Left lobe of liver (tissue), 2 donors: ENCODE results near the gene SPOCK1. TPM values are rescaled to one million over a fixed set of nuclear protein-coding genes. Genes with fewer than 3 reads are reported as not detected.

Experiments used
- ATAC-seq: fragments of 200-7000 bp; cut with Tn5 transposase; one replicate; pipeline ENCODE4 v1.9.1; 2020; ENCODE audit warnings: mild to moderate bottlenecking, moderate library complexity
- DNase-seq: peaks from one replicate; pipeline ENCODE4 v3.0.0-alpha.2; 2020; ENCODE audit warnings: low spot score
- total RNA-seq: library from RNA; stranded (reverse); gene quantifications from one replicate; pipeline ENCODE4 v1.2.1, GENCODE V29; 2021
- donor health status: DM: no; HTN: no; CAD: no; lungs with moderate emphysema.
- donor health status: DM: no; HTN: yes; CAD: no.

SPOCK1 gene
- total RNA-seq, 1 donor from 2014 or later, result 0.40 TPM

DNA sequence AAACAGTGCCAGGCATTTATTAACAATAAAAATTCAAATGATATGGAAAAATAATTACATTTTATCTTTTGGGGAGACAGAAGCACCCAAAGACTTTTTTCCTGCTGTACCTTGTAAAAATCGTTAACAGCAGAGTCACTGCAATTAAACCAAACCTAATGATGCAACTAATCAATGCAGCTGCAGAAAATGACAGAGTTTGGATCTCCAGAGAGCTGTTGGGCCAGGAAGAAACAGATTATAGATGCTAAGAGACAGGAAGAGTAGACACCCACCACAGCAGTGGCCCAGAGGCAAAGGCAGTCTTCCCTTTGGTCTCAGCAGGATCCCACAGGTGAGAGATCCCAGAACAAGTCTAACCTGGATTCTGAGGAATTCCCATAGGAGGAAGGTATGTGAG is 53.0 kb downstream of the SPOCK1 start:
- ATAC-seq (no peak), DNase-seq (no peak)

DNA sequence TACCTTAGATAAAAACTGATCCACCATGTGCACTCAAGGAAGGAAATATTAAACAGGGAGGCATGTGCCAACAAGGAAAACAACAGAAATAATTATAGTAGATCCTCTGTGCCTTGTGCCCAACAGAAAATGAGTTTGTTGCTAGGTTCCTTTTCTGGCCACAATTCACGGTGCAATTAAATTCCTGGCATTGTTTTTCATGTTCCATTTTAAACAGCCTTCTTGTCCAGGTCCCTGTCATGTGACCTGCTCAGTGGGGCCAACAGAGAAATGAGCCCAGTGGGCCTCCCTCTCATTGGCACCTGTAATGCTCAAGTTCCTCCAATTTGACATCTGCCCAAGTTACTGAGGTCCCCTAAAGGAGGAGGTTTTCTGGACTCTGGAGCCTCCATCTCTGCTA is 56.5 kb downstream of the SPOCK1 start:
- ATAC-seq (no peak), DNase-seq (no peak)

DNA sequence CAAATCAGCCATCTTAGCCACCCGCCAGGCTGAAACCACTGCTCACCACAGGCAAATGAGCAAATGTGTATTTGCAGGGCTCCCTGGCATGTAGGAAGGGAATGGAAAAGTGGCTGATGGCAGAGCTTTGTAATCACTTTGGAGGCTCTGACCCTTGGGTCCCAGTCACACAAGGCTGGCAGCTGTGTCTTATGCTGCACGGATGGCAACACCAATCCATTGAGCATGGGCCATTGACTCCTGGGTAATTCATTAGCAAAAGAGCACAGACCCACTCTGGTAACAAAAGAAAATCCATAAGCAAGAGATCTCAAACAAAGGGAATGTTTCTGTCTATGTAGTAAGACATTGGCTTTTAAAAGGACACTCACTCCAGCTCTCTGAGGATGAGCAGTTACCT is 57.6 kb downstream of the SPOCK1 start:
- no peak for ATAC-seq
- DNase-seq, result no peak

DNA sequence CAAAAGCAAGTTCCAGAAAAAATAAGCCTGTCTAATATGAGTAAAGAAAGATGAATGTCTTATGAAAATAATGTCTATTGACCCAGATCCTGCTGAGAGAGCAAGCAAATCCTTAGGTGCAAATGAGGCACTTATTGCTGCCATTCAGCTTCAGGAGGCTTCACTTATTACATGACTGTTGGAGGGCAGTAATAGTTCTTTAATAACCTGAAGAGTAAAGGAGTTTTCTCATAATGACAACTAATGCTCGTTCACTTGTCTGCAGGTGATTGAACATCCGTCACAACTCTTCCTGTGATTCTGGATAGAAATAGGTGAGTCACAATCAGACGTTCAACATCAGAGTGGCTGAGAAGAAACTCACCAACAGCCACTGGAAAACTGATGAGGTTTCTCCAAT is 58.3 kb downstream of the SPOCK1 start:
- ATAC-seq, result no peak
- DNase-seq, result no peak

DNA sequence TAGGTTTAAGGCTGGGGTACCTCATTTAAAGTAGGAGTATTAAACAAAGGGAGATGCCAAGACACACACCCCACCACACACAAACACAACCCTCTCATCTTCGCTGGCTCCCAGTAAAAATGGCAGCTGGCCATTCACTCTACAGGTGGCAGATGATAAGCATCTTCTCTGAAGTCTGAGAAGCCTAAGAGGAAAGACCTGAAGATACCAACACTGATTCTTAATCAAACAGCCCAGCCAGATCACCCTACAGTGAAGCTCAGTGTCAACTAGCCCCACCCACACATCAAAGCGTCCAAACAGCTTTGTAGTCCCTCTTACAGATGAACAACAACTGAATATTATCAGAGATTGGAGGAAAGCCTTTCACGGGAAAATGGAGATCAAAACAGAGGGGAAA is 59.5 kb downstream of the SPOCK1 start:
- ATAC-seq, result no peak
- DNase-seq, result no peak

DNA sequence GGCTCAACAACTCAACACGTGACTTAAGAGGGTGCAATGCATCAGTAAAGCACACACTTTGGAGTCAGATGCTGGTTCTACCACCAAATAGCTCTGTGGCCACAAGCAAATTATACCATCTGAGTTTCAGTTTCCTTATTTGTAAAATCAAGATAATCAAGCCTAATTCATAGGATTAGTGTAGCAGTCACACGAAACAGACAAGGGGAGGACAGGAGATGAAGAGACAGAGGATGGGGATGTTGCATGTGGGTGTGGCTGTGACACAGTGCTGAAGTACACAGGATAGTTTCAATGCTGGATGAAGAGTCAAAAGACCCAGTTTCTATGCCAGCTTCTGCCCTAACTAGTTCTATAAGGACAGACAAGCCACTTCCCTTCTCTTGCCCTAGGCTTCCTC is 60.2 kb downstream of the SPOCK1 start:
- no peak for DNase-seq
- ATAC-seq, result no peak

DNA sequence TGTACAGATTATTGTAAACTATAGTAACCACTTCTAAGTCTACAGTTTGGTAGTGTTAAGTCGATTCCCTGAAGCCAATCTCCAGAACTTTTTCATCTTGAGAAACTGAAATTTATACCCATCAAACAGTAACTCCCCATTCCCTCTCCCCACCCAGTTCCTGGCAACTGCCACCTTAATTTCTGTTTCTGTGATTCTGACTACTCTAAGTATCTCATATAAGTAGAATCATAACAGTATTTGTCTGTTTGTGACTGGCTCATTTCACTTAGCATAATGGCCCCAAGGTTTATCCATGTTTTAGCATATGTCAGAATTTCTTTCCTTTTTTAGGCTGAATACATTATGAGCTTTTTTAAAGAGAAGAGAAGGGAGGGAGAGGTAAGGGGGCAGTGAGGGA is 61.4 kb downstream of the SPOCK1 start:
- DNase-seq (no peak), ATAC-seq (no peak)

DNA sequence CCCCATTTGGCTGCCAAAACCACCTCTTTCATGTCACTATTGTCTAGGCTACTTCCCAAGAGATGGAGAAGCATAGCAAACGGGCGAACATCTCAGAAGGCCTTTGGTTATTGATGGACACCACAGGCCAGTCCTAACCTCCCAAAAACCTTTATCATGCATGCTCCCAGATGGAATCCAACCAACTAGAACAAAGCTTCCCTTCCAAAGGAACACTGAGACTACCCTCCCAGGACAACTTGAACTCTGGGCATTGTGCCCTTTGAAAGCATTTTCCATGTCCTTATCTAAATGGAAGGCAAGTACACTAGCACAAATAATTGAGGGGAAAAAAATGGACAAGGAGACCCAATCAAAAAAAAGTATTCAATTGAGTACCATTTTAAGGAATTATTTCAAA is 65.6 kb downstream of the SPOCK1 start:
- no peak for ATAC-seq
- no peak for DNase-seq

DNA sequence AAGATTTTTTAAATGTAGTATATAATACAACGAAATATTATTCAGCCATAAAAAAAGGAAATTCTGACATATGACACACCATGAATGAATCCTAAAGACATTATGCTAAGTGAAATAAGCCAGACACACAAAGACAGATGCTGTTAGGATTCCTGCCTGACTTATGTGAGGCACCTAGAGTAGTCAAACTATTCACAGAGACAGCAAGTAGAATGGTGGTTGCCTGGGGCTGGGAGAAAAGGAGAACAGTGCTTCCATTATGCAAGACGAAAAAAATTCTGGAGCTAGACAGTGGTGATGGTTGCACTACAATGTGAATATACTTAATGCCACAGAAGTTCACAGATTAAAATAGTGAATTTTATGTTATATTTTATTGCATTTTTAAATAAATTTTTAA is 66.8 kb downstream of the SPOCK1 start:
- DNase-seq (no peak), ATAC-seq (no peak)

DNA sequence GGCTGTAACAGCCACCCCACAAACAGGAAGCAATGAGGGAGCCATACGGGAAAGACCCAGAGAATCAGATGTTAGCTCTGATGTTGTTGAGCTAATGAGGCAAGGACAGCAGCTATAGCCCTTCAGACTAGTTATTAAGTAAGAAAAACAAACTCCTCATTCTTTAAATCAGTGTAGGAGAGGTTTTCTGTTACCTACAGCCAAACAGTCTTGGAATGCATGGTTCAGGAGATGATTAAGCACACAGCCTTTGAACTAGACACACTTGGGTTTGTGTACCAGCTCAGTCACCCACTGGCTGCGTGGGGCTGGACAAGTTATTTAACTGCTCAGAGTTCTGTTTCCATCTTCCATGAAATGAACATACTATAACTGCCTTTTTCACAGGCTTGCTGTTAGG is 68.1 kb downstream of the SPOCK1 start:
- ATAC-seq, result no peak
- DNase-seq, result no peak

DNA sequence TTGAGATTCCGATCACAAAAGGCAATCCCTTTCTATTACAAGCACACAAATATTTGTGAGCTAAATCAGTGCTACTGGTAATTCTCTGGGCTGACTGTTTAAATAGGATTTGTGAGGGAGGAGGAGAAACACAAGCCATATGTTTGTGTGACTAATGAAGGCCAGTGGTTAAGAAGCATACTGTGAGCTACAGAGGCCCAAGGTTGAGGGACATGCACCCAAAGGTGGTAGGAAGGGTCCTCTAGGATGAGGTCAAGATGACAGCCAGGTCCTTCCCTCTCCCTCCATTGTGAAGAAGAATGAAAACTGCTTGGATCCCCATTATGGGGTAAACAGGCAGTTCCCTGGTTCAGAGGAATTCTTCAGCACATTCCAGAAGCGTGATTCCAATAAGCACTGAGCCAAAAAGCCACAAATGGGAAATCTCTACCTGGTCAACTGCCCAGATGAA is 83.9 kb downstream of the SPOCK1 start:
- ATAC-seq, result no peak
- DNase-seq, result no peak

DNA sequence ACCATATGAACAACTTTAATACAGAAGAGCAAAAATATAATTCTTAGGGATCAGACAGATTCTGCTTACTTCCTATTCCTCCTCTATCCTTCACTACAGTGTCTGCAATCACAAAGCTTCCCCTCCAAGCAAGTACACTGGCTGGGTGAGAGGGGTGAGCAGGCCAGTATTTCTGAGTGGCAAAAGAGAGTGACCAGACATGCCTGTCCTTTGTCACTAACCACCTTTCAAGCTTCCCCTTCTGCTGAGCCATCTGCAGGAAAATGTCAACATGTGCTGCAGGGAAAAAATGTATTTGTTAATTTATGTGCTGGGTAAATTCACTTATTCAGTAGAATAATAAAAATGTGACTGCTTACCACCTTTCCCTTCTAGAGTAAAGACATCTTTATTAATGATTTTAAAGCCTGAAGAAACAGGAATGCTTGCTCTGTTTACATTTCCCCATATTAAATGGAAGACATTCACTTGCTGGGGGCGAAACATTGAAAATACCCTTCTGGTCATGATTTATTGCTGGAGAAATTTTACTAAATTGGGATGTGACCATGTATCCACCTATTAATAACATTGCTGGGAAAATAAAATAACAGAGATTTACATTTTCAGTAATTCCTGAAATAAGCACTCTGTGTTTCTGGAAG is 84.9 kb downstream of the SPOCK1 start:
- ATAC-seq (no peak), DNase-seq (no peak)

DNA sequence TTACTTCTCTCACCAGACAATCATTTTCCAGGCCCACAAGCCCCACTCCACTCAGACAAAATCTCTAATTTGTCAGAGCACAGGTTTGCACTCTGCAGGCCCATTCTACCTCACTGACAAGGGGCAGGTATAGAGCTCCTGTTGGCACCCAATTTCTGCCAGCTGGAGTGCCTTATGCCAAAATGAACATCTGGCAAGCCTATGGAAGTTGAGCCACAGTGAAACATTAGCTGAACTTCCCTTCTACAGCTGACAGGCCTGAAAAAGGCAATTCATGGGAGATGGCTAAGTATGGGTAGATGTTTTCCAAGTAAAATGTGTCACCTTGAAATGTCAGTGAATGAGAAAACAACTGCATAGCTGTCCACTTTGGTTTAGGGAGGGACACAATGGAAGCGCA is 87.0 kb downstream of the SPOCK1 start:
- no peak for ATAC-seq
- DNase-seq, result no peak

DNA sequence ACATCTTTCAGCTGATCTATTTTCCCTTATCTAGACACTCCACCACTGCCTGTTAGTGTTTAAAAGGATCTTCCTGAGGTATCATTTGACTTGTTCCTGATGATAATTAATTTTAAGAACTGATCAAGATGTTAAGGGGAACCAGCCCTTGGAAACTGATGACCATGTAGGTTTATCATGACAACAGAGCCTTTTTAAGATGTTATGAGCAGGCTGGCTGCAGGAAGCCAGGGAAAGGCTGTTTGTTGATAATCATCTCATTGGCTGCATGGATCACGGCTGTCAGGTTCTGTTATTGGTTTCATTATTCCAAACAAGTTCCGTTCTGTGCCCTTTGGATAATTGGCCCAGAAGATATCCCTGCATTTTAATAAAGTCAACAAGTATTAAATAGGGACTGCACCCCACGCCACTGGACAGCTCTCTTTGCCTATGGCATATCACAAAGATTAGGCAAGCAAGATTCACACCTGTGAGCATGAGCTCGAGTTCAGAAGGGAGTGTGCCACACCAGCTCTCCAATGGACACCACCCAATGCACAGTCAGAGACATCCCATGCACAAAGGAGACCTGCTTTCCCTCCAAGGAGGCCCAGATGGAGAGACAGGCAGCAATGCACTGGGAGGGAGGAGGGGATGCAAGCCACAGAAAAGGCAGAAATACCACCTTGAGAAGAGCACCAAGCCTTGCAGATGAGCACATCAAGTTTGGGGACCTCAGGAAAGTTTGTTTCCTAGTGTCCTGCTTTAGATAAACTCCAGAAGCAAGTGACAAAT is 88.7 kb downstream of the SPOCK1 start:
- DNase-seq, result no peak
- ATAC-seq, result no peak

DNA sequence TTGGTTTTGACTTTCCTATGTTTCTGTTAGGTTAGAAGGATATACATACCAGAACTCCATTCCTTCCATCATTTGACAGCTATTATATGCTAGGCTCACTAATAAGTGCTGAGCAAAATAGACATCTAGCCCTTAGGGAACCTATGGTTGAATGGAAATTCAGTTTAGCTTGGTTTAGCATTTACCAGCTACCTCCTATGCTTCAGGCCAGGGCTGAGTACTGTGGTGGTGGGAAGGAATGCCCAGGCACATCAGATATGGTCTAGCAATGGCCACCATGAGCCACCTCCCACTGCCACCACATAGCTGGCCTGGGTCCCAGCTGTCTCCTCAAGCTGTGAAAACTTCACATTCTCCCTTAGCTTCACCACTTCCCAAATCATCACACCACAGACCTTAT is 89.4 kb downstream of the SPOCK1 start:
- no peak for ATAC-seq
- DNase-seq, result no peak

DNA sequence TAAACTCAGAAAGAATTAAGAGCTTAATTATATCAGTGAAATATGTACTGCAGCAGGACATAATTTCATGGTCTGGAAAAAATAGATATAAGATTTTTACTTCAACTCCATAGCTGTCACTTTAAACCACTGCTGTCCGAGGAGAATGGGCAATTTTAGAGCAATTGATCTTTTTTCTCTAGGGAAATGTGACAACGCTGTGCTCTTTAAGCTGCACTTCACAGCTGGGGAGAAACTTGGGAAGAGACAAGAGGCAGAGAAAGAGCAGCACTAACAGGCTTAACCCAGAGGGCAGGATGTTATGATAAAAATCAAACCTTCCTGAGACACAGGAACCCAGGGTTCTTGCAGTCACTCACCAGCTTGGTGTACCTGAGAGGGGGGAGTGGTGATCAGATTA is 92.0 kb downstream of the SPOCK1 start:
- DNase-seq, result no peak
- ATAC-seq, result no peak

DNA sequence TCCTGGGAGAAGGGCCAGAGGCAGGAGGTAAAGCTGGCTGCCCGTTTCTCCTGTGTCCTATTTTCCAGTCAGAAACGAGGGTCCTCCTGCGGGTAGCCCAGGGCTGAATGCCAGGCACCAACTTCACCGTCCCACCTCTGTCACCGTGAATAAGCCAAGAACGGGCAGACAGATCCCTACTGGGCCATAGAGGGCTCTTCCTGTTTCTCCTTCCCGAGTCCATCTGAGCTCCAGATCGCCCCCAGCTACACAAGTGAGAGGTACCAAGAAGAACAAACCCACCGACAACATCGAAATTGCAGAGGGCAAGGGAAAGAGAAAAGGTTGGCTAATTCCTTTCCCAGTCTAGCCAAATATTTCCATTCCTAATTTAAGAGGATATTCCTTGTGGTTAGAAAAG is 93.7 kb downstream of the SPOCK1 start:
- DNase-seq, result no peak
- ATAC-seq, result no peak

DNA sequence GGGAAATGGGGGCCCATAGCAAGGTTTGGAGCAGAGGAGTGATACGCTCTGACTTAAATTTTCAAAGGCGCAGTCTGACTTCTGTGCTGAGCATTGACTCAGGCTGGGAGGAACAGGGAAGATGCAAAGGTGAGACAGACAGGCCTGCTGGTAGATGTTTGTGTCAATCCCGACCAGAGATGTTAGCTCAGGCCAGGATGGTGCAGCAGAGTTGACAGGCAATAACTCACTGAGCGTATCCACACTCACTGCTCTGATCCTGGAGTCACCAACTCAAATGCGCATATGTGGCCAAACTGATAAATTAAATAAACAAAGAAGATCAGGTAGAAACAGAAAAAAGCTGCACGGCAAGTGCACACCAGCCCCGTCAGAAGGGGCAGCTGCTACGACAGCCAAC is 95.3 kb downstream of the SPOCK1 start:
- DNase-seq (no peak), ATAC-seq (no peak)

DNA sequence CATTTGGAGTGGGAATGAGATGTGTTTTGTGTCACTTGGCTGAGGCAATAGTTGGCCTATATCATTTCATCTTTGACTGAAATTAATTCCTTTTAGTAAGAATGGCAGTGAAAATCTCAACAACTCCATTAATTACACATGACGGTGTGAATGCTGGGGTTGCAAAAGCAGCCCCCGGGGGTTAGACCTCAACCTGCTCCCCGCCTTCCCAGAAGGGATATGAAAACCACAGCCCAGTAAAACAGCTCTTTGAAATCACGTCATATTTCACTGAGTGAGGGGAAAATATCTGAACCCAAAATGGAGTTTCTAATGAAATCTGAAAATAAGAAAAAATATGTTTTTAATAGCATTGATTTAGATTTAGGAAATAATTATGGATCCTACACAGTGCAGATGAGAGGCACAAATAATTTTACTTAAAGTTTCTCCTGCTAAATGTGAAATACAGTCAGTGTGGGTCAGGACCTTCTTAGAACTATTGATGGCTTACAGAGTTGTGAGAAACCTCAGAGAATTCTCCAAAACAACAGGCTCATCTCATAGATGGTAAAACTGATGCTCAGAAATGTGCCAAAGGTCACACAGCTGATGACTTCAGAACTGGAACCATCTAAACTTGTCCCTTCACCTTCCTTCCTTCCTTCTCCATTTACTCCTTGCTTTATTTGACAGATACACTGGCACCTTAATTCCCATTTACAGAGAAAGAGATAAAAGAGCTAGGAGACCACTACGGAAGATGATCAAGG is 96.5 kb downstream of the SPOCK1 start:
- DNase-seq (no peak), ATAC-seq (no peak)

DNA sequence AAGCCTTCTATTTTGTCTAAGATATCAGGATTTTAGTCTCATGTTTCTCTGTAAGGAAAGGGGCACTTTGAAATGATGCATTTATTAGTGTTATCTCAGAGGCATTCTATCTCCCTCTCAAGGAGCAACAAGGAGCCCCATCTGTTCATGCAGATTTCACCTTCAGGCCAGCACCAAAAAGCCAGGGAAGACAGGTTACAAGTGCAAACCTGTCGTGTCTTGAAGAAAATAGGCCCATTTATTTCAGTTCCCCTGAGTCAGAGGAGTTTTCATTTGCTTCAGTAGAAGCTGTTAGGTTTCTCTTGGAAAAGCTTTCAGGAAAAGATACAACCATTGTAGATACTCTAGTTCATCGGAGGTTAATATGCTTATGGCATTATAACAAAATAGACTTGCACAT is 97.2 kb downstream of the SPOCK1 start:
- DNase-seq (no peak), ATAC-seq (no peak)

DNA sequence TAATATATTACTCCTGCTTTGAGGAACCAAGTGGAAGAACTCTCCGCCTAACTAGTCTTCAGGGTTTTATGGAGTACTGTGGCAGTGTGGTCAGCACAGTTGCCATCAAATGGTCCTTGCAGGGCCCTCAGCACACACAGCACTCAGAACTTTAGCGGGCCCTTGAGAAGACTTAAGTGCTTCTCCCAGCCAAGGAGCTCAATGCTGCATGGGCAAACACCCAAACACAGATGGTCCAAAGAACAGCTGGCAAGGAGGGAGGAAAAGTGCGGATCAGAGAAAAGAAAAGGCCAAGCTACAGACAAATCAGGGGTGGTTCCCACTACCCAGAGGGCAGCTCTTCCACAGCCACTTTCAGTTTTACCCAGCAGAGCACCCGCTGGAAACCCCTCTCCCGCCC is 98.6 kb downstream of the SPOCK1 start:
- ATAC-seq (no peak), DNase-seq (no peak)

DNA sequence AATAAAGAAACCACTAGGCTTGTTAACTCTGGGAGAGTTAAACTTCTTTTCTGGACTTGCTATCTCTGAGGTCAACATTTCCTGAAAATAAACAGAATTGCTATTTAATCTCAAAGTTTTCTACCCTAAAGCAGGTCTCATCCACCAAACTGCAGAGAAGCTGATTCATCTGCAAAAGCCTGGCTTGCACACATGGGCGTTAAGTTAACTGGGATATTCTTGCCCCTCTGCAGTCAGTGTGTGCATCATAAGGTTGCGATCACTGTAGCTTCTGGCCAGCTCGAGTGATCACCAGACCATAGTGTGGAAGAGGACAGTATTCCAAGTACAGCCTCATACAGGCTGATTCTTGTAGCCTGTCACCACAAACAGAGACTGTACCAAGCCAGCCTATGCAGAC is 99.2 kb downstream of the SPOCK1 start:
- no peak for DNase-seq
- no peak for ATAC-seq
